Peyer's patch (tissue), 4 donors: ENCODE data around the gene MRPL41.

Experiments used
- POLR2A ChIP-seq, 2 donors: fragments of 450-650 bp; IDR thresholded peaks; one replicate each; pipeline ENCODE4 v1.5.1; 2017; ENCODE audit warnings: antibody characterized with exemption in 2 of 2, mild to moderate bottlenecking in 2 of 2, moderate library complexity in 2 of 2
- TF ChIP-seq, protein P1 (sequence below), 6 experiments: fragments of 450-650 bp in 4 of 6; fragments of 200-600 bp in 2 of 6; sonication (generic) in 1 of 6; IDR thresholded peaks; one replicate each; pipeline ENCODE4 v1.5.1; 2017 to 2019; ENCODE audit warnings: antibody characterized with exemption in 6 of 6, mild to moderate bottlenecking in 3 of 6, moderate library complexity in 1 of 6

- TF ChIP-seq, protein P1, sequence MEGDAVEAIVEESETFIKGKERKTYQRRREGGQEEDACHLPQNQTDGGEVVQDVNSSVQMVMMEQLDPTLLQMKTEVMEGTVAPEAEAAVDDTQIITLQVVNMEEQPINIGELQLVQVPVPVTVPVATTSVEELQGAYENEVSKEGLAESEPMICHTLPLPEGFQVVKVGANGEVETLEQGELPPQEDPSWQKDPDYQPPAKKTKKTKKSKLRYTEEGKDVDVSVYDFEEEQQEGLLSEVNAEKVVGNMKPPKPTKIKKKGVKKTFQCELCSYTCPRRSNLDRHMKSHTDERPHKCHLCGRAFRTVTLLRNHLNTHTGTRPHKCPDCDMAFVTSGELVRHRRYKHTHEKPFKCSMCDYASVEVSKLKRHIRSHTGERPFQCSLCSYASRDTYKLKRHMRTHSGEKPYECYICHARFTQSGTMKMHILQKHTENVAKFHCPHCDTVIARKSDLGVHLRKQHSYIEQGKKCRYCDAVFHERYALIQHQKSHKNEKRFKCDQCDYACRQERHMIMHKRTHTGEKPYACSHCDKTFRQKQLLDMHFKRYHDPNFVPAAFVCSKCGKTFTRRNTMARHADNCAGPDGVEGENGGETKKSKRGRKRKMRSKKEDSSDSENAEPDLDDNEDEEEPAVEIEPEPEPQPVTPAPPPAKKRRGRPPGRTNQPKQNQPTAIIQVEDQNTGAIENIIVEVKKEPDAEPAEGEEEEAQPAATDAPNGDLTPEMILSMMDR (IDR thresholded peaks at IDR 0.05): no peak
- TF ChIP-seq POLR2A (IDR thresholded peaks at IDR 0.05): no peak
These were observed 24.2 kb downstream of the MRPL41 start for GRCh38 chr9:137575716-137576411.
